Measurements from ENCODE around the gene TRNP1. TPM values are rescaled to one million over a fixed set of nuclear protein-coding genes. Genes with fewer than 3 reads are reported as not detected.

TRNP1 gene
- total and polyA plus RNA-seq, 10 of the 15 experiments (the other 5 are each of a cell fraction or from before 2014, with no cell fraction given) = 0.13 TPM; not detected in 9

DNA sequence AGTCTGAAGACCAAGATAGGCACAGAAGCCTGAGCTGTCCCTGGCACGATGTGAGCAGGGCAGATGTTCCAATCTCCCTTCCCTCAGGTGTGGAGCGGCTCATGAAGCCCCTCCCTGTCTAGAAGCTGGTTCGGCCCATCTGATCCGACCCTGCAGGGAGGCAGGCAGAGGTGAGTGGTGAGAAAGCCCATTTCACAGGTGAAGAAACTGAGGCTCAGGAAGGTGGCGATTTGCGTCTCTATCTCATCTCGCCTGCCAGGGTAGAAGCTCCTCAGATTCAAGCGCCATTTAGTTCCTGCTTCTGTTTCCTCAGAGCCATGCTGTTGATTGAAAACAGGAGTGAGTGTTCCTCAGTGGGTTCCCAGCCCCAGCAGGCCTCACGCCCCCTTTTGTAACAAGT is 36.0 kb downstream of the TRNP1 start:
- Histone ChIP-seq H3K27ac (ENCODE audit: control insufficient read depth, insufficient read depth) (no peak overlapping the region), H3K9me3 (replicated peaks; ENCODE audit: control insufficient read depth, insufficient read depth, low read length) (no peaks in the 10 kb centered on the region), H2AFZ (ENCODE audit: control insufficient read depth, low read depth, low read length) (no peak overlapping the region), H3K4me3 (no peak overlapping the region), H3K36me3 (ENCODE audit: control insufficient read depth in 2 of 2, insufficient read depth in 2 of 2, low read length in 1 of 2) (no peaks in the 10 kb centered on the region), H3K4me2 (ENCODE audit: control insufficient read depth, insufficient read depth) (no peak overlapping the region; the same call in 1 of the 2 replicates), H4K20me1 (ENCODE audit: control insufficient read depth, insufficient read depth) (no peaks in the 10 kb centered on the region), H3K79me2 (ENCODE audit: control insufficient read depth, insufficient read depth, low read length) (no peaks in the 10 kb centered on the region), H3K4me1 (ENCODE audit: control insufficient read depth, insufficient read depth, low read length) (no peaks in the 10 kb centered on the region), H3K9ac (ENCODE audit: control insufficient read depth, insufficient read depth, low read length) (no peak overlapping the region), H3K27me3 (replicated peaks in 1 of 2; ENCODE audit: control insufficient read depth in 2 of 2, insufficient read depth in 2 of 2, low read length in 1 of 2) (no peaks in the 10 kb centered on the region)
- in situ Hi-C loops (cut with MboI) (no loop called here), intact Hi-C loops (cut with micrococcal nuclease; ENCODE audit: unreplicated experiment) (no loop called here)
- RAD21 ChIA-PET (ENCODE audit: unreplicated experiment) = no interaction called here
- no peak for ATAC-seq
- no TSS peak for BruUV-seq (replicated peaks)
- no peak for DNase-seq (ENCODE audit: low read depth, low spot score)
- CTCF ChIA-PET = interaction anchor here (1.1 to 1.6 kb wide), 3 partner anchors 15 to 32 kb away, joined by 4 to 7 read pairs (median 6); no protein-coding TSS in a partner anchor
- TF ChIP-seq, protein P1, sequence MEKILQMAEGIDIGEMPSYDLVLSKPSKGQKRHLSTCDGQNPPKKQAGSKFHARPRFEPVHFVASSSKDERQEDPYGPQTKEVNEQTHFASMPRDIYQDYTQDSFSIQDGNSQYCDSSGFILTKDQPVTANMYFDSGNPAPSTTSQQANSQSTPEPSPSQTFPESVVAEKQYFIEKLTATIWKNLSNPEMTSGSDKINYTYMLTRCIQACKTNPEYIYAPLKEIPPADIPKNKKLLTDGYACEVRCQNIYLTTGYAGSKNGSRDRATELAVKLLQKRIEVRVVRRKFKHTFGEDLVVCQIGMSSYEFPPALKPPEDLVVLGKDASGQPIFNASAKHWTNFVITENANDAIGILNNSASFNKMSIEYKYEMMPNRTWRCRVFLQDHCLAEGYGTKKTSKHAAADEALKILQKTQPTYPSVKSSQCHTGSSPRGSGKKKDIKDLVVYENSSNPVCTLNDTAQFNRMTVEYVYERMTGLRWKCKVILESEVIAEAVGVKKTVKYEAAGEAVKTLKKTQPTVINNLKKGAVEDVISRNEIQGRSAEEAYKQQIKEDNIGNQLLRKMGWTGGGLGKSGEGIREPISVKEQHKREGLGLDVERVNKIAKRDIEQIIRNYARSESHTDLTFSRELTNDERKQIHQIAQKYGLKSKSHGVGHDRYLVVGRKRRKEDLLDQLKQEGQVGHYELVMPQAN (conservative IDR thresholded peaks at IDR 0.05) = no peak
- SMC1A ChIA-PET (ENCODE audit: uncharacterized antibody, unreplicated experiment) = interaction anchor here (1.3 kb wide), 1 partner anchor 31 kb away, joined by 3 read pairs; no protein-coding TSS in a partner anchor
- POLR2A ChIA-PET = no interaction called here
- no peak for FAIRE-seq
- 31% methylated on average over 9 of the region's 9 CpGs for WGBS (ENCODE audit: insufficient coverage, insufficient replicate concordance, low lambda C conversion rate, missing lambda C conversion rate)

DNA sequence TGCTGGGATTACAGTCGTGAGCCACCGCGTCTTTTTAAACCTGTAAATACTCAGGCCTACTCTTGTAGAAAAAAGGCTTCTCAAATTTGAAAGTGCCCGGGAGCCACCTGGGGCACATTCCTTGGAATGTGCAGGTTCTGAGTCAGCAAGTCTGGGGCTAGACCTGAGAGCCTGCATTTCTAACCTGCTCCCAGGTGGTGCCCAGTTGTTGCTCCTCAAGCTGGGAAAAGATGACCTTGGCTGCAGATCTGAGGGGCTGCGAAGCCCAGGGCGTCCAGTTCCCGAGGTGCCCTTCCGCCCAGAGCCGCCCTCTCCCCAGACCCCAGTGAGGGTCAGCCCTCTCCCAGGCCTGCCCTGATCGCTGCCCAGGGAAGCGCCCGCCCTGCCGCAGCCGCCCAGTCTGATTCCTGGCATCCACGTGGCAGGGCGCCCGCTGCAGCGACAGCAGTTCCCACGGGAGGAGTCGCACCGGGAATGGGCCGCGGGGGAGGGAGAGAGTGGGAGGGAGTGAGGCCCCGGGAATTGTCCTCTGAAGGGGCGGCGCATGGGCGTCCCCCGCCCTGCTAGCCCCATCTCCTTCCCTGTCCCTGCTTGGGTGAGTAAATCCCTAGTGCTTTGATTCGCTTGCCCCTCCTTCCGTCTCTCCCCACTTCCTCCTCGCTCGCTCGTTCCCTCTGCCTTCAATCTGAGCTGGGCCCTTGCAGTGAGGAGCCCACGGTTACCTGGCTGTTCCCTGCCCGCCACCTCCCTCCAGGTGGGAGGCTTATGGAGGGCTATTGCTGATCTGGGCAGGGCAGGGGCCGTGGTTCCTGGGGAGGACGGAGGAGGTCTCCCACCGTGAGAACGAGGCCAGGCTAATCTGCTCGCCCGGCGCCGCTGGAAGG is 38.0 kb downstream of the TRNP1 start:
- intact Hi-C loops (cut with micrococcal nuclease; ENCODE audit: unreplicated experiment) = no loop called here
- FAIRE-seq = no peak
- in situ Hi-C loops (cut with MboI) = no loop called here
- TF ChIP-seq RFX5 (IDR thresholded peaks at IDR 0.05; ENCODE audit: low read depth, low read length) (no peak), SMARCA5 (IDR thresholded peaks at IDR 0.05) (no peak), CBX5 (IDR thresholded peaks at IDR 0.05; ENCODE audit: low read depth) (no peak), EGR1 (IDR thresholded peaks at IDR 0.05; ENCODE audit: borderline replicate concordance in 1 of 2, low read depth in 2 of 2, low read length in 2 of 2) (no peak), SMC3 (IDR thresholded peaks at IDR 0.05; ENCODE audit: borderline replicate concordance, low read length) (no peak), HCFC1 (IDR thresholded peaks at IDR 0.05; ENCODE audit: low read length) (no peak), HDAC2 (IDR thresholded peaks at IDR 0.05) (no peak), SIX5 (IDR thresholded peaks at IDR 0.05; ENCODE audit: low read depth, low read length, severe bottlenecking) (no peak), ETV6 (conservative IDR thresholded peaks at IDR 0.05 in 1 of 2, IDR thresholded peaks at IDR 0.05 in 1 of 2; ENCODE audit: borderline replicate concordance in 1 of 2, low read depth in 1 of 2) (no peak)
- TF ChIP-seq, protein P2, sequence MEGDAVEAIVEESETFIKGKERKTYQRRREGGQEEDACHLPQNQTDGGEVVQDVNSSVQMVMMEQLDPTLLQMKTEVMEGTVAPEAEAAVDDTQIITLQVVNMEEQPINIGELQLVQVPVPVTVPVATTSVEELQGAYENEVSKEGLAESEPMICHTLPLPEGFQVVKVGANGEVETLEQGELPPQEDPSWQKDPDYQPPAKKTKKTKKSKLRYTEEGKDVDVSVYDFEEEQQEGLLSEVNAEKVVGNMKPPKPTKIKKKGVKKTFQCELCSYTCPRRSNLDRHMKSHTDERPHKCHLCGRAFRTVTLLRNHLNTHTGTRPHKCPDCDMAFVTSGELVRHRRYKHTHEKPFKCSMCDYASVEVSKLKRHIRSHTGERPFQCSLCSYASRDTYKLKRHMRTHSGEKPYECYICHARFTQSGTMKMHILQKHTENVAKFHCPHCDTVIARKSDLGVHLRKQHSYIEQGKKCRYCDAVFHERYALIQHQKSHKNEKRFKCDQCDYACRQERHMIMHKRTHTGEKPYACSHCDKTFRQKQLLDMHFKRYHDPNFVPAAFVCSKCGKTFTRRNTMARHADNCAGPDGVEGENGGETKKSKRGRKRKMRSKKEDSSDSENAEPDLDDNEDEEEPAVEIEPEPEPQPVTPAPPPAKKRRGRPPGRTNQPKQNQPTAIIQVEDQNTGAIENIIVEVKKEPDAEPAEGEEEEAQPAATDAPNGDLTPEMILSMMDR (IDR thresholded peaks at IDR 0.05 in 2 of 3, conservative IDR thresholded peaks at IDR 0.05 in 1 of 3; ENCODE audit: control insufficient read depth in 2 of 3, extremely low read depth in 1 of 3, insufficient read depth in 1 of 3, low read depth in 3 of 3, low read length in 3 of 3) = no peak

More for the DNA sequence above, 38.0 kb downstream of the TRNP1 start:
- Histone ChIP-seq H3K9me3 (replicated peaks; ENCODE audit: control insufficient read depth, insufficient read depth, low read length) (no peaks in the 10 kb centered on the region), H3K4me3 (no peak overlapping the region), H3K4me2 (ENCODE audit: control insufficient read depth, insufficient read depth) (no peak overlapping the region), H3K27me3 (replicated peaks in 1 of 2; ENCODE audit: control insufficient read depth in 2 of 2, insufficient read depth in 2 of 2, low read length in 1 of 2) (no peaks in the 10 kb centered on the region), H3K27ac (ENCODE audit: control insufficient read depth, insufficient read depth) (no peak overlapping the region), H3K79me2 (ENCODE audit: control insufficient read depth, insufficient read depth, low read length) (no peaks in the 10 kb centered on the region), H2AFZ (ENCODE audit: control insufficient read depth, low read depth, low read length) (no peak overlapping the region), H3K36me3 (ENCODE audit: control insufficient read depth in 2 of 2, insufficient read depth in 2 of 2, low read length in 1 of 2) (no peaks in the 10 kb centered on the region), H4K20me1 (ENCODE audit: control insufficient read depth, insufficient read depth) (no peaks in the 10 kb centered on the region), H3K4me1 (ENCODE audit: control insufficient read depth, insufficient read depth, low read length) (no peaks in the 10 kb centered on the region), H3K9ac (ENCODE audit: control insufficient read depth, insufficient read depth, low read length) (no peak overlapping the region)
- SMC1A ChIA-PET (ENCODE audit: uncharacterized antibody, unreplicated experiment) = interaction anchor here (1.2 kb wide), 1 partner anchor 34 kb away, joined by 3 read pairs; no protein-coding TSS in a partner anchor
- CTCF ChIA-PET = interaction anchor here (4.6 kb wide), 1 partner anchor 14 kb away, joined by 44 read pairs; no protein-coding TSS in a partner anchor
- no TSS peak for BruUV-seq (replicated peaks)
- WGBS (ENCODE audit: insufficient coverage, insufficient replicate concordance, low lambda C conversion rate, missing lambda C conversion rate) = 44% methylated on average over 38 of the region's 43 CpGs
- ATAC-seq (no peak), DNase-seq (ENCODE audit: low read depth, low spot score) (no peak)
- RAD21 ChIA-PET (ENCODE audit: unreplicated experiment) = no interaction called here
- POLR2A ChIA-PET = no interaction called here

Data from GM12878 (cell line).